Endothelial cell of umbilical vein (primary cell): ENCODE data around the gene ATIC. TPM values are rescaled to one million over a fixed set of nuclear protein-coding genes. Genes with fewer than 3 reads are reported as not detected.

Source experiments
- BruUV-seq: library from RNA; stranded (reverse); fragments of 400-500 nt; replicated peaks from 2 replicates; lab custom pipeline; 2021; lab: Mats Ljungman, UMichigan
- CTCF ChIA-PET: fragments of 300-600, 350-600 bp; sonication (Branson Sonifier 250); formaldehyde crosslinking; loops from one replicate; lab custom pipeline; 2021; ENCODE audit warnings: antibody characterized with exemption, inconsistent platforms; lab: Charles Lee
- POLR2A ChIA-PET: fragments of 300-600, 350-600 bp; sonication (Branson Sonifier 250); formaldehyde crosslinking; loops from one replicate; lab custom pipeline; 2021; ENCODE audit warnings: antibody characterized with exemption, inconsistent platforms; lab: Charles Lee
- DNase-seq: peaks from one replicate; pipeline ENCODE4 v3.0.0-alpha.2; 2011; ENCODE audit warnings: low read depth, low spot score
- FAIRE-seq: peaks from 2 replicates; lab custom pipeline; 2011; peaks lifted over from hg19 to GRCh38; lab: Jason Lieb, UNC
- H2AFZ ChIP-seq: 2 replicates; pipeline ENCODE4 v1.6.0; 2012; ENCODE audit warnings: low read depth, low read length, control low read depth, inconsistent platforms
- H3K27ac ChIP-seq: 2 replicates; pipeline ENCODE4 v1.5.1; 2011; ENCODE audit warnings: low read depth, mild to moderate bottlenecking, control low read depth, low read length, moderate library complexity; ENCODE audit not compliant: insufficient read depth
- H3K27me3 ChIP-seq, 2 experiments: 2 replicates each; pipeline versions ENCODE4 v1.6.0 to v1.6.1; 2011; ENCODE audit warnings: low read length in 2 of 2, mixed read lengths in 1 of 2; ENCODE audit not compliant: control insufficient read depth in 2 of 2, insufficient read depth in 2 of 2
- H3K36me3 ChIP-seq, 2 experiments: 2 replicates in 1 of 2; 3 replicates in 1 of 2; pipeline ENCODE4 v1.5.1; 2011; ENCODE audit warnings: low read length in 2 of 2, mild to moderate bottlenecking in 1 of 2, moderate library complexity in 1 of 2; ENCODE audit not compliant: control insufficient read depth in 2 of 2, insufficient read depth in 2 of 2; ENCODE audit errors: extremely low read depth in 1 of 2
- H3K4me1 ChIP-seq: 3 replicates; pipeline ENCODE4 v1.5.1; 2011; ENCODE audit warnings: mild to moderate bottlenecking, low read length; ENCODE audit not compliant: control insufficient read depth, insufficient read depth; ENCODE audit errors: extremely low read depth
- H3K4me2 ChIP-seq: 2 replicates; pipeline ENCODE4 v1.6.1; 2011; ENCODE audit warnings: low read length, control low read depth, mixed read lengths; ENCODE audit not compliant: insufficient read depth
- H3K4me3 ChIP-seq, 3 experiments: fragments of 200-600 bp in 1 of 3; sonication (generic), shearing (Covaris generic) in 1 of 3; replicated peaks in 1 of 3; 2 replicates each; pipeline ENCODE4 v1.5.1; 2011 to 2016; ENCODE audit warnings: control low read depth in 3 of 3, low read length in 3 of 3, mild to moderate bottlenecking in 2 of 3, inconsistent platforms in 1 of 3, low read depth in 1 of 3, moderate library complexity in 1 of 3; ENCODE audit not compliant: insufficient read depth in 1 of 3
- H3K79me2 ChIP-seq: 2 replicates; pipeline ENCODE4 v1.6.0; 2012; ENCODE audit warnings: low read length, inconsistent platforms; ENCODE audit not compliant: control insufficient read depth, insufficient read depth
- H3K9ac ChIP-seq: replicated peaks from 2 replicates; pipeline ENCODE3; 2011; ENCODE audit warnings: low read length, control low read depth; ENCODE audit not compliant: insufficient read depth; ENCODE audit errors: extremely low read depth
- H3K9me1 ChIP-seq: replicated peaks from 3 replicates; pipeline ENCODE4 v1.6.0; 2011; ENCODE audit warnings: mild to moderate bottlenecking, low read length; ENCODE audit not compliant: control insufficient read depth, insufficient read depth; ENCODE audit errors: extremely low read depth
- H3K9me3 ChIP-seq: replicated peaks from 2 replicates; pipeline ENCODE4 v1.5.1; 2012; ENCODE audit warnings: low read length, inconsistent platforms; ENCODE audit not compliant: control insufficient read depth, insufficient read depth
- H4K20me1 ChIP-seq: replicated peaks from 2 replicates; pipeline ENCODE3; 2011; ENCODE audit warnings: mild to moderate bottlenecking, low read length; ENCODE audit not compliant: control insufficient read depth, insufficient read depth; ENCODE audit errors: extremely low read depth
- EZH2 ChIP-seq: IDR thresholded peaks from 2 replicates; pipeline ENCODE4 v1.6.1; 2012; ENCODE audit warnings: borderline replicate concordance, low read depth, mild to moderate bottlenecking, moderate library complexity, low read length, inconsistent platforms; ENCODE audit not compliant: severe bottlenecking
- FOS ChIP-seq: IDR thresholded peaks from 2 replicates; pipeline ENCODE4 v1.6.1; 2011; ENCODE audit warnings: mild to moderate bottlenecking, low read length, moderate library complexity, borderline replicate concordance; ENCODE audit not compliant: insufficient read depth
- GATA2 ChIP-seq: IDR thresholded peaks from 2 replicates; pipeline ENCODE4 v1.7.0; 2011; ENCODE audit warnings: low read depth, mild to moderate bottlenecking, moderate library complexity, mixed read lengths, low read length; ENCODE audit not compliant: insufficient read length, insufficient read depth
- JUN ChIP-seq: IDR thresholded peaks from 2 replicates; pipeline ENCODE4 v1.6.1; 2011; ENCODE audit warnings: borderline replicate concordance, low read depth; ENCODE audit not compliant: insufficient read length, insufficient read depth
- MYC ChIP-seq: IDR thresholded peaks from one replicate; pipeline ENCODE4 v1.6.1; 2011; ENCODE audit warnings: mild to moderate bottlenecking, low read depth, low read length
- POLR2A ChIP-seq: IDR thresholded peaks from 2 replicates; pipeline ENCODE4 v1.6.1; 2012; ENCODE audit warnings: low read depth, mild to moderate bottlenecking, control low read depth, low read length
- POLR2AphosphoS5 ChIP-seq: IDR thresholded peaks from 2 replicates; pipeline ENCODE4 v1.6.1; 2012; ENCODE audit warnings: low read depth, mild to moderate bottlenecking, control low read depth, low read length, moderate library complexity; ENCODE audit not compliant: insufficient read depth
- dilution Hi-C: fragments of 300-500 bp; cut with MboI; formaldehyde crosslinking; loops from one replicate; pipeline ENCODE4 v1.15.0; 2019; ENCODE audit warnings: low sequenced_read_pairs; ENCODE audit not compliant: extremely low pct_ligation_motif_present
- intact Hi-C: fragments of 100-400 bp; cut with micrococcal nuclease; formaldehyde crosslinking; loops from one replicate; pipeline ENCODE4 v1.10.0; 2022
- polyA plus RNA-seq, 4 experiments: library from polyadenylated mRNA; depleted of rRNA in 3 of 4; stranded (reverse) in 3 of 4; unstranded in 1 of 4; fragments of >200 nt; gene quantifications; 2 replicates each; pipeline versions ENCODE4 v1.2.1 to v1.2.3, GENCODE V29; 2011 to 2012; ENCODE audit warnings: missing spikeins in 1 of 4
- total RNA-seq: library from RNA; stranded (reverse); gene quantifications from 2 replicates; pipeline ENCODE4 v1.2.3, GENCODE V29; 2021
- TF ChIP-seq, protein P1 (sequence below): IDR thresholded peaks from 2 replicates; pipeline ENCODE4 v1.6.1; 2011; ENCODE audit not compliant: insufficient read depth, insufficient read length
- TF ChIP-seq, protein P2 (sequence below), 2 donors: IDR thresholded peaks; 1 replicate in 1 of 2; 2 replicates in 1 of 2; pipeline ENCODE4 v1.5.1; 2011; ENCODE audit warnings: low read length in 2 of 2, mild to moderate bottlenecking in 2 of 2, moderate library complexity in 2 of 2, control low read depth in 1 of 2, inconsistent platforms in 1 of 2, low read depth in 1 of 2; ENCODE audit not compliant: insufficient read depth in 1 of 2; ENCODE audit errors: extremely low read depth in 1 of 2

The ATIC gene
- total and polyA plus RNA-seq, 2 donors (not counting 3 experiments of a cell fraction or from before 2014, with no cell fraction given), result 29.5 to 80.2 TPM

GRCh38 chr2:215271446-215271845 is 40.4 kb upstream of the ATIC start:
- H3K9ac ChIP-seq, result no peak overlapping the region
- H3K4me3 ChIP-seq, result no peak overlapping the region
- FAIRE-seq, result no peak
- no peaks in the 10 kb centered on the region for H3K4me1 ChIP-seq
- no peak overlapping the region for H3K27ac ChIP-seq
- CTCF ChIA-PET, result interaction anchor here (0.9 to 1.1 kb wide), 3 partner anchors 10 to 660 kb away, joined by 3 to 4 read pairs (median 4); no protein-coding TSS in a partner anchor
- no peaks in the 10 kb centered on the region for H3K9me1 ChIP-seq
- H3K4me2 ChIP-seq, result no peak overlapping the region
- TF ChIP-seq FOS, result no peak
- TF ChIP-seq, protein P1, sequence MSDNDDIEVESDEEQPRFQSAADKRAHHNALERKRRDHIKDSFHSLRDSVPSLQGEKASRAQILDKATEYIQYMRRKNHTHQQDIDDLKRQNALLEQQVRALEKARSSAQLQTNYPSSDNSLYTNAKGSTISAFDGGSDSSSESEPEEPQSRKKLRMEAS, result no peak
- no peak for TF ChIP-seq GATA2
- TF ChIP-seq EZH2, result no peak
- TF ChIP-seq, protein P2, sequence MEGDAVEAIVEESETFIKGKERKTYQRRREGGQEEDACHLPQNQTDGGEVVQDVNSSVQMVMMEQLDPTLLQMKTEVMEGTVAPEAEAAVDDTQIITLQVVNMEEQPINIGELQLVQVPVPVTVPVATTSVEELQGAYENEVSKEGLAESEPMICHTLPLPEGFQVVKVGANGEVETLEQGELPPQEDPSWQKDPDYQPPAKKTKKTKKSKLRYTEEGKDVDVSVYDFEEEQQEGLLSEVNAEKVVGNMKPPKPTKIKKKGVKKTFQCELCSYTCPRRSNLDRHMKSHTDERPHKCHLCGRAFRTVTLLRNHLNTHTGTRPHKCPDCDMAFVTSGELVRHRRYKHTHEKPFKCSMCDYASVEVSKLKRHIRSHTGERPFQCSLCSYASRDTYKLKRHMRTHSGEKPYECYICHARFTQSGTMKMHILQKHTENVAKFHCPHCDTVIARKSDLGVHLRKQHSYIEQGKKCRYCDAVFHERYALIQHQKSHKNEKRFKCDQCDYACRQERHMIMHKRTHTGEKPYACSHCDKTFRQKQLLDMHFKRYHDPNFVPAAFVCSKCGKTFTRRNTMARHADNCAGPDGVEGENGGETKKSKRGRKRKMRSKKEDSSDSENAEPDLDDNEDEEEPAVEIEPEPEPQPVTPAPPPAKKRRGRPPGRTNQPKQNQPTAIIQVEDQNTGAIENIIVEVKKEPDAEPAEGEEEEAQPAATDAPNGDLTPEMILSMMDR (IDR thresholded peaks at IDR 0.05; ENCODE audit: extremely low read depth in 1 of 2, insufficient read depth in 1 of 2, low read depth in 1 of 2, low read length in 2 of 2), result no peak
- no peak for TF ChIP-seq MYC
- TF ChIP-seq JUN, result no peak
- TF ChIP-seq POLR2AphosphoS5, result no peak
- no peak for TF ChIP-seq POLR2A
- no peaks in the 10 kb centered on the region for H3K9me3 ChIP-seq
- peaks cover 0 to 1% of the 10 kb centered on the region in 2 experiments for H3K27me3 ChIP-seq
- no TSS peak for BruUV-seq
- no peaks in the 10 kb centered on the region for H3K79me2 ChIP-seq
- POLR2A ChIA-PET, result no interaction called here
- H2AFZ ChIP-seq, result no peak overlapping the region
- no peak for DNase-seq
- no peaks in the 10 kb centered on the region for H3K36me3 ChIP-seq
- H4K20me1 ChIP-seq, result no peaks in the 10 kb centered on the region
- dilution Hi-C loops, result no loop called here
- intact Hi-C loops, result loop anchor here (2.0 to 5.0 kb wide), 2 partner anchors 659 to 1464 kb away; no protein-coding TSS in a partner anchor
